ENCODE results near the gene RUVBL2. TPM values are rescaled to one million over a fixed set of nuclear protein-coding genes. Genes with fewer than 3 reads are reported as not detected.
A peak's percentile ranks its signal among the peaks of the same experiment; 100 is the strongest.
"Not testable (repeated sequence)": the region's sequence is repeated elsewhere in the genome, so short reads cannot be mapped to it uniquely, and the experiment has no call there.

The RUVBL2 gene
- total and polyA plus RNA-seq, 4 donors = 80.4 to 109 (median 104) TPM

- not testable (repeated sequence) for H3K36me3 ChIP-seq (ENCODE audit: control insufficient read depth, insufficient read depth, low read length); H3K27ac ChIP-seq (ENCODE audit: low read depth, low read length); DNase-seq (ENCODE audit: low read depth in 4 of 6, low spot score in 6 of 6); H3K4me3 ChIP-seq (ENCODE audit: low read depth, low read length); H3K27me3 ChIP-seq (ENCODE audit: control insufficient read depth, insufficient read depth, low read length); H3K9me3 ChIP-seq (ENCODE audit: control insufficient read depth, insufficient read depth, low read length); H3K4me1 ChIP-seq (ENCODE audit: control insufficient read depth, insufficient read depth, low read length)
- 93% methylated on average over 23 of the region's 26 CpGs for WGBS (ENCODE audit: insufficient coverage)
Measured at GRCh38 chr19:49038557-49039276, 45.0 kb downstream of the RUVBL2 start.

GRCh38 chr19:49039736-49040135, 46.0 kb downstream of the RUVBL2 start:
- not testable (repeated sequence) for H3K4me3 ChIP-seq (ENCODE audit: low read depth, low read length); H3K9me3 ChIP-seq (ENCODE audit: control insufficient read depth, insufficient read depth, low read length); H3K27ac ChIP-seq (ENCODE audit: low read depth, low read length); DNase-seq (ENCODE audit: low read depth in 4 of 6, low spot score in 6 of 6); H3K4me1 ChIP-seq (ENCODE audit: control insufficient read depth, insufficient read depth, low read length); H3K36me3 ChIP-seq (ENCODE audit: control insufficient read depth, insufficient read depth, low read length); H3K27me3 ChIP-seq (ENCODE audit: control insufficient read depth, insufficient read depth, low read length)
- WGBS (ENCODE audit: insufficient coverage) = 83% methylated on average over 1 of the region's 9 CpGs

- H3K36me3 ChIP-seq (ENCODE audit: control insufficient read depth, insufficient read depth, low read length) = no peaks in the 10 kb centered on the region
- 83% methylated on average over 14 of the region's 17 CpGs for WGBS (ENCODE audit: insufficient coverage)
- no peak overlapping the region for H3K27ac ChIP-seq (ENCODE audit: low read depth, low read length)
- H3K4me1 ChIP-seq (ENCODE audit: control insufficient read depth, insufficient read depth, low read length) = no peaks in the 10 kb centered on the region
- no peak overlapping the region for H3K4me3 ChIP-seq (ENCODE audit: low read depth, low read length)
- no peaks in the 10 kb centered on the region for H3K9me3 ChIP-seq (ENCODE audit: control insufficient read depth, insufficient read depth, low read length)
- DNase-seq (ENCODE audit: low read depth in 4 of 6, low spot score in 6 of 6) = no peak
- no peaks in the 10 kb centered on the region for H3K27me3 ChIP-seq (ENCODE audit: control insufficient read depth, insufficient read depth, low read length)
Measured at GRCh38 chr19:49042177-49042576, 48.5 kb downstream of the RUVBL2 start.

- H3K27ac ChIP-seq (ENCODE audit: low read depth, low read length); H3K9me3 ChIP-seq (ENCODE audit: control insufficient read depth, insufficient read depth, low read length); H3K27me3 ChIP-seq (ENCODE audit: control insufficient read depth, insufficient read depth, low read length); H3K36me3 ChIP-seq (ENCODE audit: control insufficient read depth, insufficient read depth, low read length); H3K4me1 ChIP-seq (ENCODE audit: control insufficient read depth, insufficient read depth, low read length); DNase-seq (ENCODE audit: low read depth in 4 of 6, low spot score in 6 of 6); H3K4me3 ChIP-seq (ENCODE audit: low read depth, low read length): not testable (repeated sequence)
- no CpG with 5 or more reads among the region's 4 CpGs for WGBS (ENCODE audit: insufficient coverage)
Measured at GRCh38 chr19:49042666-49043065, 49.0 kb downstream of the RUVBL2 start.

GRCh38 chr19:49043548-49043947, 49.9 kb downstream of the RUVBL2 start, which contains the start of gene CGB5:
TSS of gene CGB5 (plus strand) at chr19:49043848. CDS start at chr19:49044210, 362 bp downstream.
- WGBS (ENCODE audit: insufficient coverage) = 70% methylated on average over 10 of the region's 15 CpGs
- not testable (repeated sequence) for H3K9me3 ChIP-seq (ENCODE audit: control insufficient read depth, insufficient read depth, low read length); H3K4me3 ChIP-seq (ENCODE audit: low read depth, low read length); H3K27me3 ChIP-seq (ENCODE audit: control insufficient read depth, insufficient read depth, low read length); H3K27ac ChIP-seq (ENCODE audit: low read depth, low read length); H3K4me1 ChIP-seq (ENCODE audit: control insufficient read depth, insufficient read depth, low read length); H3K36me3 ChIP-seq (ENCODE audit: control insufficient read depth, insufficient read depth, low read length); DNase-seq (ENCODE audit: low read depth in 4 of 6, low spot score in 6 of 6)

GRCh38 chr19:49049011-49049410, 55.3 kb downstream of the RUVBL2 start, which contains the start of gene CGB8:
TSS of gene CGB8 (minus strand) at chr19:49049111. CDS start at chr19:49048739, 372 bp downstream.
- WGBS (ENCODE audit: insufficient coverage) = 68% methylated on average over 2 of the region's 12 CpGs
- not testable (repeated sequence) for DNase-seq (ENCODE audit: low read depth in 4 of 6, low spot score in 6 of 6)

GRCh38 chr19:49049834-49050233, 56.1 kb downstream of the RUVBL2 start:
- WGBS (ENCODE audit: insufficient coverage) = no CpG with 5 or more reads among the region's 4 CpGs
- H3K9me3 ChIP-seq (ENCODE audit: control insufficient read depth, insufficient read depth, low read length); H3K4me1 ChIP-seq (ENCODE audit: control insufficient read depth, insufficient read depth, low read length); H3K4me3 ChIP-seq (ENCODE audit: low read depth, low read length); H3K36me3 ChIP-seq (ENCODE audit: control insufficient read depth, insufficient read depth, low read length); H3K27me3 ChIP-seq (ENCODE audit: control insufficient read depth, insufficient read depth, low read length); H3K27ac ChIP-seq (ENCODE audit: low read depth, low read length); DNase-seq (ENCODE audit: low read depth in 4 of 6, low spot score in 6 of 6): not testable (repeated sequence)

More at GRCh38 chr19:49049011-49049410, 55.3 kb downstream of the RUVBL2 start, which contains the start of gene CGB8:
- not testable (repeated sequence) for H3K27ac ChIP-seq (ENCODE audit: low read depth, low read length); H3K4me1 ChIP-seq (ENCODE audit: control insufficient read depth, insufficient read depth, low read length); H3K4me3 ChIP-seq (ENCODE audit: low read depth, low read length); H3K9me3 ChIP-seq (ENCODE audit: control insufficient read depth, insufficient read depth, low read length); H3K36me3 ChIP-seq (ENCODE audit: control insufficient read depth, insufficient read depth, low read length); H3K27me3 ChIP-seq (ENCODE audit: control insufficient read depth, insufficient read depth, low read length)

GRCh38 chr19:49050376-49051033, 56.8 kb downstream of the RUVBL2 start:
- not testable (repeated sequence) for H3K4me1 ChIP-seq (ENCODE audit: control insufficient read depth, insufficient read depth, low read length); H3K27ac ChIP-seq (ENCODE audit: low read depth, low read length); DNase-seq (ENCODE audit: low read depth in 4 of 6, low spot score in 6 of 6); H3K27me3 ChIP-seq (ENCODE audit: control insufficient read depth, insufficient read depth, low read length); H3K4me3 ChIP-seq (ENCODE audit: low read depth, low read length); H3K9me3 ChIP-seq (ENCODE audit: control insufficient read depth, insufficient read depth, low read length); H3K36me3 ChIP-seq (ENCODE audit: control insufficient read depth, insufficient read depth, low read length)
- 88% methylated on average over 22 of the region's 24 CpGs for WGBS (ENCODE audit: insufficient coverage)

GRCh38 chr19:49056101-49056901, 62.6 kb downstream of the RUVBL2 start:
- under 1% methylated on average over 63 of the region's 63 CpGs for WGBS (ENCODE audit: insufficient coverage)
- Histone ChIP-seq H3K4me1 (ENCODE audit: control insufficient read depth, insufficient read depth, low read length) (peaks cover 26% of the 10 kb centered on the region), H3K9me3 (ENCODE audit: control insufficient read depth, insufficient read depth, low read length) (no peaks in the 10 kb centered on the region), H3K27me3 (ENCODE audit: control insufficient read depth, insufficient read depth, low read length) (peaks cover 45% of the 10 kb centered on the region), H3K36me3 (ENCODE audit: control insufficient read depth, insufficient read depth, low read length) (no peaks in the 10 kb centered on the region), H3K4me3 (ENCODE audit: low read depth, low read length) (peak overlapping the region; percentile 33), H3K27ac (ENCODE audit: low read depth, low read length) (no peak overlapping the region)
- DNase-seq (ENCODE audit: low read depth in 4 of 6, low spot score in 6 of 6) = peak in 2 of 6 donors; percentile 32 to 42

All from spinal cord (tissue), 10 donors.